ENCODE measurements around the gene SHOX. TPM values are rescaled to one million over a fixed set of nuclear protein-coding genes. Genes with fewer than 3 reads are reported as not detected.

The SHOX gene
- total RNA-seq, 4 donors from 2014 or later, result 0.17 to 4.6 (median 2.3) TPM

GRCh38 chrX:639151-639550 lies 8.6 kb downstream of the SHOX start:
- no peak for TF ChIP-seq CTCF (IDR thresholded peaks at IDR 0.05; ENCODE audit: low read depth)

GRCh38 chrX:640641-641040 lies 10.1 kb downstream of the SHOX start:
- no peak for TF ChIP-seq CTCF (IDR thresholded peaks at IDR 0.05; ENCODE audit: low read depth)

- no peak for TF ChIP-seq CTCF (IDR thresholded peaks at IDR 0.05; ENCODE audit: low read depth)
Observed at GRCh38 chrX:641671-642435, 11.3 kb downstream of the SHOX start.

GRCh38 chrX:642436-643240 lies 12.0 kb downstream of the SHOX start:
- no peak for TF ChIP-seq CTCF (IDR thresholded peaks at IDR 0.05; ENCODE audit: low read depth)

GRCh38 chrX:643241-643595 lies 12.6 kb downstream of the SHOX start:
- no peak for TF ChIP-seq CTCF (IDR thresholded peaks at IDR 0.05; ENCODE audit: low read depth)

GRCh38 chrX:643911-644303 lies 13.3 kb downstream of the SHOX start:
- no peak for TF ChIP-seq CTCF (IDR thresholded peaks at IDR 0.05; ENCODE audit: low read depth)

Measured in subcutaneous adipose tissue (tissue), 4 donors.